SK-N-DZ (cell line): Measurements from ENCODE around the gene RLF. TPM values are rescaled to one million over a fixed set of nuclear protein-coding genes. Genes with fewer than 3 reads are reported as not detected.
A peak's percentile ranks its signal among the peaks of the same experiment; 100 is the strongest.

Experiments
- DNase-seq: peaks from one replicate; pipeline ENCODE4 v3.0.0-alpha.2; 2015; ENCODE audit warnings: low spot score
- polyA plus RNA-seq, 2 experiments: library from polyadenylated mRNA; depleted of rRNA; stranded (reverse); fragments of >200 nt; gene quantifications; 2 replicates each; pipeline ENCODE4 v1.2.3, GENCODE V29; 2014

The RLF gene
- polyA plus RNA-seq (2014; cell fraction: cytosol; rRNA removed), result 7.4 and 9.4 TPM in 2 replicates
- polyA plus RNA-seq (2014; cell fraction: nucleus; rRNA removed), result 8.7 and 9.3 TPM in 2 replicates

DNA sequence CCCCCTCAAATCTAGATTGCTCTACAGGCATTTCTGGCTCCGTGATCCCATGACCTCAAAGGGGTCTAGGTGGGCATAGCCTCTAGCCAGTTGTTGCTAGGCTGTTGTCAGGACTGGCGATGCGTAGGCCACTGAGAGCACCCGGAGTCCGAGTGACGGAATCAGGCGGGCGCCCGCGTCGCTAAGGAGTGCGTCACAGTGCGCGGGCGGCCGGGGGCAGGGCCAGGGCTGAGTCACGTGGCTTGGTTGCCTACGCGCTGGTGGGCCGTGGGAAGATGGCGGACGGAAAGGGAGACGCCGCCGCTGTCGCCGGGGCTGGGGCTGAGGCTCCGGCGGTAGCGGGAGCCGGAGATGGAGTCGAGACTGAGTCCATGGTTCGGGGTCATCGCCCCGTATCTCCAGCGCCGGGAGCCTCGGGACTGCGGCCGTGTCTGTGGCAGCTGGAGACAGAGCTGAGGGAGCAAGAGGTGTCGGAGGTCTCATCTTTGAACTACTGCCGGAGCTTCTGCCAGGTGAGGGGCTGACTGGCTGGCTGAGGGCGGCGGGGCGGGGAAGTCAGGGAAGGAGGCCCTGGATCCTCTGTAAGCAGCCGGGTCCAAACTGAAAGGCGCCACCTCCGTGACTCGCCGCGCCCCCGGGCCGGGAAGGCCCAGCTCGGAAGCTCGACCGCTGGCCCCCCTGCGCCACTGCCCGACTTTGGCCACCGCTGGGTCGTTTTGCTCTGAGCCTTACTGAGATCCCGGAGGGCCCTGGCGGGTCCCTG is at the start of gene RLF:
RLF (plus strand) TSS at position 263 of the 763 bp plus-strand sequence; CDS start at position 276, 13 bp downstream.
- peak; percentile 91 for DNase-seq

DNA sequence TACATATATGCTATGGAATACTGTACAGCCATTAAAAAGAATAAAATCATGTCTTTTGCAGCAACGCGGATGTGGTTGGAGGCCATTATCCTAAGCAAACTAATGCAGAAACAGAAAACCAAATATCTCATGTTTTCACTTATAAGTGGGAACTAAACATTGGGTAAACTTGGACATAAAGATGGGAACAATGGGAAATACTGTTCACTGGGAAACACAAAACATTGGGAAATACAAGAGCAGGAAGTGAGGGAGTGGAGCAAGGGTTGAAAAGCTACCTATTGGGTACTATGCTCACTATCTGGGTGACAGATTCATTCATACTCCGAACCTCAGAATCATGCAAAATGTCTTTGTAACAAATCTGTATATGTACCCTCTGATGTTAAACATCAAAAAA is 46.8 kb upstream of the RLF start:
- no peak for DNase-seq

DNA sequence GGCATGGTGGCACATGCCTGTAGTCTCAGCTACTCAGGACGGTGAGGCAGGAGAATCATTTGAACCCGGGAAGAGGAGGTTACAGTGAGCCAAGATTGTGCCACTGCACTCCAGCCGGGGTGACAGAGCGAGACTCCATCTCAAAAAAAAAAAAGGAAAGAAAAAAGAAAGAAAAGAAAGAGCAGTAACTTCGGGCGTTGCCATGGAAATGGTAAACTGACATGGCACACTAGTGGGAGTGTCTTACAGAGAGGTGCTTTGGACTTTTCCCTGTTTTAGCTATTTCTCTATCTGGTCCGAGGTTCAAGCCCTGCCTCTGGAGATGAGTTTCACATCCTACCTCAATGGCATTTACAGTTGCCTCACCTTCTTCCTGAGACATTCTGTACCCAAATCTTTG is 41.1 kb upstream of the RLF start:
- no peak for DNase-seq

GRCh38 chr1:40122855-40123254 is 38.3 kb upstream of the RLF start:
- no peak for DNase-seq

DNA sequence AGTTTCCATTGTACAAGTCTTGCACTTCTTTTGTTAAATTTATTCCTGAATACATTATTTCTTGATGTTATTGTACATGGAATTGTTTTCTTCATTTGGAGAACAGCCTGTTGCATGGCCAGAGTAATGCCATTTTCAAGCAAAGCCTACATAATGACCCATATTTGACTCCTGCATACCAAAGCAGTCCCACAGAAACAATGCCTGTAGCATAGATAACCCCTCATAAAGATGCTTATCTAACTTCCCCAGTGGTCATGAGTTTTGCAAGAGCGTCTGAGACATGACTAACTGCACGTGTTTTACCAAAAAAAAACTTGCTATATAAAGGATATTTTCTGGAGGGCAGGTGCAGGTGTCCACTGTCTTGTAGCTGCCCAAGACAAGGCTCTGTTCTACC is 30.3 kb upstream of the RLF start:
- no peak for DNase-seq

DNA sequence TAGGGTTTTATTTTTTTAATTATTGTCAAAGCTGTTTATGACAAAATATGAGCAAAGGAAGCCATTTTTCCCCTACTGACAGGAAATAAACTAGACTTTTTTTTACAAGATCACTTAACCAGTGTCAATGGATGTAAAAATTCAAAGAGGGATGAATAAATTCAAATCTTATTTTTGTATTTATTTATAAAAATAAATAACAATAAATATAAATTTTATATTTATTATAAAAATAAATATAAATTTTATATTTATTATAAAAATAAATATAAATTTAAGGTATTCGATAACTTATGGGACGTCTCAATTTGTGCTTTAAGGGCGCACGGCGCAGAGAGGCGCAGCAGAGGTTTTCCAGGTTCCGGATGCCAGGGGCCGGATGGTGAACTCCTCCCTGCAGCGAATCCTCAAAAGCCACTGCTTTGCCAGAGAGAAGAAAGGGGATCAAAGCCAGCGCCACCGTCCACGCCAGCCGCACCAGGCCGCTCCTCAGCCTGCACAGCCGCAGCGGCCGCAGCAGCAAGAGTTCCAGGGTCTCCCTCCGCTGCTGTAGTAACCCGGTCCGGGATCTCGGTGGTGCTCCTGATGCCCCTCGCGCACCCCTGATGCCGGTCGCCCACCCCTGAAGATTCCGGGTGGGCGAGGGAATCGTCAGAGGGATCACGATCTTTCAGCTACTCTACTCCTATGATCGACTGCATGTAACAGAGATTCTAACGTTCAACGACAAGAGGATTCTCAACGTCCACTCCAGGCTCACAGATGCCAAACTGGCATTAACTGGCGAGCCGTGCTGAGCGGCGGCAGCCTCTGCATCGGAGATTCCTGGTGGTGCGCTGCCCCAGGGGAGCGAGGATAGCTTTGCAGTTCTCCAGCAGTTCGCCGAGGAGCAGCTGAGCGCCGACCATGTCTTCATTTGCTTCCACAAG is 28.5 kb upstream of the RLF start:
- DNase-seq, result peak; percentile 35

- no peak for DNase-seq
These were observed 27.9 kb upstream of the RLF start for GRCh38 chr1:40133312-40133665.

GRCh38 chr1:40133839-40134238 is 27.3 kb upstream of the RLF start:
- DNase-seq, result no peak

DNA sequence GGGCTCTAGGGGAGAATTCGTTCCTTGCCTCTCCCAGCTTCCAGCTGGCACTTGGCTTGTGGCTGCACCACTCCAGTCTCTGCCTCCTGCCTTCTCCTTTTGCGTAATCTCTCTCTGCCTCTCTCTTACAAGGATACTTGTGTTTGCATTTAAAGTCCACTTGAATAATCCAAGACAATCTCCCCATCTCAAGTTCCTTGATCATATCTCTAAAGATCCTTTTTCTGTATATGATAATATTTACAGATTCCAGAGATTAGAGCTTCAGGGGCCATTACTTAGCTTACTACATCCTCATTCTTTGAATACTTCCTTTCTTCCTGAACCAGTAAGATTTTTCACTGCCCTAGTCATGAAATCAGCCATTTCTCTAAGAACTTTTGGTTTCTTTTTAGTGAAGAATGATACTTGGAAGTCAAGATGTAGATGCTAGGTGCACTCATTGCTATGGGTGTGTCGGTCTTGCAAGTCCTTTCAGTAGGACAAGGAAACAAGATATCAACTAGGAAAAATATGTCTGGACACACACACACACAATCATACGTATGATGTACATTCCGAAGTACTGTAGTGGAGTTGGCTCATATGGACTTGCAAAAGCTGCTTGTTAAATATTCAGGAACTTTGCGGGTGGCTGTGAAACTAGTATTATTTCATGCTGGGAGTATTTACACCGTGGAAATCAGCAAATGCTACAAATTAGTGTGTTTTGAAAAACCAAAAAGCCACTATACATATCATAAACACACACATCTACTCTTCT is 20.8 kb upstream of the RLF start:
- DNase-seq, result no peak

- no peak for DNase-seq
These were observed 19.2 kb upstream of the RLF start for GRCh38 chr1:40141878-40142535.

- DNase-seq, result peak; percentile 44
These were observed 17.2 kb upstream of the RLF start for GRCh38 chr1:40143891-40144575.

DNA sequence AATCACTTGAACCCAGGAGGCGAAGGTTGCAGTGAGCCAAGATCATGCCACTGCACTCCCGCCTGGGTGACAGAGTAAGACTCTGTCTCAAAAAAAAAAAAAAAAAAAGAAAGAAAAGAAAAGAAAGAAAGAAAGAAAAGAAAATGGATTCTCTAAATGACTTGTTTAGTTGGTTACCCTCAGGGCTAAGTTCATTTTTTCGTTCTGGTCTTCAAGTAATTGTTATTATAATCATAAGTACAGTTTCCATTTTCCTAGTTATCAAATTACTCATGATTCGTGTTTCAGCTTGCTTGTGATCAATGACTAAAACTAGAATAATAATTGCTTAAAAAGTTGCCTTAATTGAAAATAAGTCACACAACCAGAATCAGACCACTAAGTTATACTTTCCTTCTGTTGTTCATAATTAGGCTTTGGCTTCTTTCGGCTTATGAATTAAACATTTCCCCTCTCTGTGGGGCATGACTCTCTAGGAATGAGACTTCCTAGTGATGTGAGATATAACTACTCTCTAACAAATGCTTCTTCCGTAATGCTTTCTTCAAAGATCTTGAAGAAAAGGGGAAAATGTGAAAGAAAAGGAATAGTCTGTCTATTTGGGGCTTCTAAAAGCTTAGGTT is 9.6 kb upstream of the RLF start:
- DNase-seq, result no peak

GRCh38 chr1:40153073-40153770 is 8.0 kb upstream of the RLF start:
- peak; percentile 33 for DNase-seq

- DNase-seq, result no peak
These were observed 6.1 kb upstream of the RLF start for GRCh38 chr1:40155135-40155534.

- DNase-seq, result no peak
These were observed 5.3 kb upstream of the RLF start for GRCh38 chr1:40155910-40156309.

DNA sequence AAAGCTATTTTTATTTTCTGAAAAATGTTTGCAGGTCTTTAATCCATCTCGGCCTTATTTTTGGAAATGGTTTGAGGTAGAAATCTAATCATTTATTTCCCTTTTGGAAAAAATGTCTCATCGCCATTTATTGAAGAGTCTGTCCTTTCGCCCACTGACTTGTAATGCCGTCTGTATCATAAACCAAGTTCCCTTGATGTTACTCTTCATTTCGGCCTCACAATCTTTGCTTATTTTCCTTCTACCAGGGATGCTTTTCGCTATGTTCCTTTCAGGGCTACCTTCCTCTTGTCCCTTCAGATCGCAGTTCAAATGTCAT is 422 bp upstream of the RLF start:
- DNase-seq, result no peak

DNA sequence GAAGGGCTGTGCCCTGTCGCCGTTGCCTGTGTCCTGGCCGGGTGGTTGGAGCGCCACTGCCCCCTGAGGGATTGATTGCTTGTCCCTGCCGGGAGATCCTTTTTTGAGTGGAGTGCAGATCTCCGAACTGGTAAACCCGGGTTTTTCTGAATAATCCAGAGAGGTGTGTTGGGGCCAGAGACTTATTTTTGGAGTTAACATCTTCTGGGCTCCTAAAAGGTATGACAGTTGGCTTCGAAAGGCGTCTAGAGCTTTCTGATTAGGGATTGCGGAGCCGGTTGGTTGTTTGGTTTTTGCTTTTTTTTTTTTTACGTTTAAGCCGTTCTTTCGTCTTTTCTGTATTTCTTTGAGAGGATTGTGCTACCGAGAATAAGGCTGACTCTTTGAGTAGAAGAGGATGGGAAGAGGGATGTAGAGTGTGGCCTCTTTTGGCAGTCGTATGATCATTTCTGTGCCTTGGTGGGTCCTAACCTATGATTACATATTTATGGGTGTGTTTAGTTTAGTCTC is 756 bp downstream of the RLF start:
- no peak for DNase-seq

- no peak for DNase-seq
These were observed 1.7 kb downstream of the RLF start for GRCh38 chr1:40162753-40163441.

GRCh38 chr1:40167317-40167716 is 6.1 kb downstream of the RLF start:
- no peak for DNase-seq
